GM19023 (cell line): Measurements from ENCODE around the gene EIF4A3.

ENCODE experiments used
- ATAC-seq: cut with Tn5 transposase; IDR thresholded peaks from one replicate; pipeline ENCODE4 v1.9.1; 2021; ENCODE audit warnings: mild to moderate bottlenecking, moderate library complexity; ENCODE audit not compliant: unreplicated experiment

Gene EIF4A3

GRCh38 chr17:80147035-80147822, at the start of gene EIF4A3:
EIF4A3 (minus strand) TSS chr17:80147128; CDS start chr17:80146961, 167 bp downstream.
- ATAC-seq = peak; percentile 80

- ATAC-seq = no peak
These were observed 49.7 kb upstream of the EIF4A3 start for GRCh38 chr17:80196652-80197051.

- no peak for ATAC-seq
These were observed 49.0 kb upstream of the EIF4A3 start for GRCh38 chr17:80195671-80196529.

- ATAC-seq = no peak
These were observed 48.2 kb upstream of the EIF4A3 start for GRCh38 chr17:80195141-80195540.

- no peak for ATAC-seq
These were observed 45.1 kb upstream of the EIF4A3 start for GRCh38 chr17:80191865-80192661.

GRCh38 chr17:80191192-80191591, 44.3 kb upstream of the EIF4A3 start:
- ATAC-seq = no peak

- ATAC-seq = no peak
These were observed 43.8 kb upstream of the EIF4A3 start for GRCh38 chr17:80190716-80191115.

- no peak for ATAC-seq
These were observed 42.7 kb upstream of the EIF4A3 start for GRCh38 chr17:80189611-80190010.

GRCh38 chr17:80187515-80187941, 40.6 kb upstream of the EIF4A3 start:
- no peak for ATAC-seq

- no peak for ATAC-seq
These were observed 40.2 kb upstream of the EIF4A3 start for GRCh38 chr17:80187090-80187489.

- ATAC-seq = no peak
These were observed 39.0 kb upstream of the EIF4A3 start for GRCh38 chr17:80185968-80186367.

GRCh38 chr17:80184423-80184714, 37.4 kb upstream of the EIF4A3 start:
- ATAC-seq = no peak

- ATAC-seq = no peak
These were observed 36.9 kb upstream of the EIF4A3 start for GRCh38 chr17:80183581-80184422.

- no peak for ATAC-seq
These were observed 35.9 kb upstream of the EIF4A3 start for GRCh38 chr17:80182845-80183223.

- no peak for ATAC-seq
These were observed 35.4 kb upstream of the EIF4A3 start for GRCh38 chr17:80182118-80182844.

- no peak for ATAC-seq
These were observed 34.5 kb upstream of the EIF4A3 start for GRCh38 chr17:80181431-80181830.

GRCh38 chr17:80180192-80180591, 33.3 kb upstream of the EIF4A3 start:
- no peak for ATAC-seq

GRCh38 chr17:80177986-80178595, 31.2 kb upstream of the EIF4A3 start:
- no peak for ATAC-seq

- ATAC-seq = no peak
These were observed 29.8 kb upstream of the EIF4A3 start for GRCh38 chr17:80176757-80177156.
